A549 (cell line): ENCODE data around the gene C16orf90. TPM values are rescaled to one million over a fixed set of nuclear protein-coding genes. Genes with fewer than 3 reads are reported as not detected.
A peak's percentile ranks its signal among the peaks of the same experiment; 100 is the strongest.

Experiments
- ATAC-seq, 2 experiments: fragments of 200-7000 bp in 1 of 2; fragments of >200 bp in 1 of 2; cut with Nextera tagmentation in 1 of 2; cut with Tn5 transposase in 1 of 2; 3 replicates each; pipeline versions ENCODE4 v1.8.0 to v1.9.1; 2018 to 2020; ENCODE audit warnings: mild to moderate bottlenecking in 1 of 2, moderate library complexity in 1 of 2
- CTCF ChIA-PET: fragments of 300-600 bp; sonication (Branson Sonifier 250); formaldehyde crosslinking; extraction: SDS; loops from one replicate; lab custom pipeline; 2021; ENCODE audit warnings: antibody characterized with exemption, inconsistent platforms; lab: Yijun Ruan, JAX
- POLR2A ChIA-PET: fragments of 350-600 bp; formaldehyde crosslinking; extraction: SDS; loops from one replicate; lab custom pipeline; 2021; ENCODE audit warnings: antibody characterized with exemption, inconsistent platforms; lab: Yijun Ruan, JAX
- DNase-seq, 2 experiments: peaks; one replicate each; pipeline versions ENCODE4 v3.0.0 to v3.0.0-alpha.2; 2011 to 2016; ENCODE audit warnings: low read depth in 1 of 2, low spot score in 1 of 2
- FAIRE-seq: peaks from 2 replicates; lab custom pipeline; 2011; peaks lifted over from hg19 to GRCh38; lab: Jason Lieb, UNC
- H3K27ac ChIP-seq, 2 experiments: fragments of >200 bp; sonication (Bioruptor Twin); formaldehyde crosslinking; 3 replicates each; pipeline ENCODE4 v1.5.1; 2016 to 2017
- H3K4me1 ChIP-seq: fragments of >200 bp; sonication (Bioruptor Twin); formaldehyde crosslinking; 3 replicates; pipeline ENCODE4 v1.6.1; 2016
- H3K4me2 ChIP-seq: fragments of >200 bp; sonication (Bioruptor Twin); formaldehyde crosslinking; 3 replicates; pipeline ENCODE4 v1.6.1; 2016
- H3K4me3 ChIP-seq: fragments of >200 bp; sonication (Bioruptor Twin); formaldehyde crosslinking; 3 replicates; pipeline ENCODE4 v1.5.1; 2016
- H3K9me3 ChIP-seq: fragments of >200 bp; sonication (Bioruptor Twin); formaldehyde crosslinking; 3 replicates; pipeline ENCODE4 v1.6.1; 2016
- CBX2 ChIP-seq: fragments of 200-600 bp; sonication (generic); IDR thresholded peaks from 2 replicates; pipeline ENCODE4 v1.6.1; 2016; ENCODE audit warnings: low read depth, mild to moderate bottlenecking, borderline replicate concordance
- CHD2 ChIP-seq: fragments of 150-350 bp; IDR thresholded peaks from 2 replicates; pipeline ENCODE4 v1.6.1; 2014; ENCODE audit warnings: low read length; ENCODE audit not compliant: partially characterized antibody
- E2F6 ChIP-seq: IDR thresholded peaks from 2 replicates; pipeline ENCODE4 v1.6.1; 2012; ENCODE audit warnings: low read depth, borderline replicate concordance
- EHF ChIP-seq: fragments of 250-450 bp; sonication (Bioruptor Pico); IDR thresholded peaks from 2 replicates; pipeline ENCODE4 v1.5.0; 2020; ENCODE audit warnings: mild to moderate bottlenecking
- ELK1 ChIP-seq: fragments of 150-350 bp; IDR thresholded peaks from 2 replicates; pipeline ENCODE4 v1.6.1; 2014; ENCODE audit warnings: low read depth, mild to moderate bottlenecking, low read length
- GATA3 ChIP-seq: IDR thresholded peaks from 2 replicates; pipeline ENCODE4 v1.6.1; 2012; ENCODE audit warnings: borderline replicate concordance
- HDAC2 ChIP-seq: fragments of 200-600 bp; sonication (generic); IDR thresholded peaks from 2 replicates; pipeline ENCODE4 v1.6.1; 2016
- HES2 ChIP-seq: fragments of >200 bp; sonication (Bioruptor Twin); formaldehyde crosslinking; IDR thresholded peaks from 2 replicates; pipeline ENCODE4 v1.6.1; 2016
- HEYL ChIP-seq: fragments of 250-450 bp; sonication (Bioruptor Pico); IDR thresholded peaks from 2 replicates; pipeline ENCODE4 v1.8.0; 2021; ENCODE audit warnings: mild to moderate bottlenecking, moderate library complexity
- HMGXB4 ChIP-seq: fragments of 250-450 bp; sonication (Bioruptor Pico); IDR thresholded peaks from 2 replicates; pipeline ENCODE4 v1.5.0; 2021; ENCODE audit warnings: mild to moderate bottlenecking, moderate library complexity, borderline replicate concordance
- HOXA7 ChIP-seq: fragments of 250-450 bp; sonication (Bioruptor Pico); IDR thresholded peaks from 2 replicates; pipeline ENCODE4 v1.5.0; 2020; ENCODE audit warnings: mild to moderate bottlenecking, moderate library complexity
- HOXB13 ChIP-seq: fragments of 250-450 bp; sonication (Bioruptor Pico); IDR thresholded peaks from 2 replicates; pipeline ENCODE4 v1.5.0; 2020; ENCODE audit warnings: low read depth, mild to moderate bottlenecking, moderate library complexity
- JUNB ChIP-seq: fragments of >200 bp; sonication (Bioruptor Twin); formaldehyde crosslinking; IDR thresholded peaks from 2 replicates; pipeline ENCODE4 v1.6.1; 2016
- KDM5A ChIP-seq: fragments of 200-600 bp; sonication (generic); IDR thresholded peaks from 2 replicates; pipeline ENCODE4 v1.6.1; 2016; ENCODE audit warnings: antibody characterized with exemption, mild to moderate bottlenecking
- MYC ChIP-seq: IDR thresholded peaks from 2 replicates; pipeline ENCODE4 v1.6.1; 2012; ENCODE audit warnings: mild to moderate bottlenecking, inconsistent platforms, low read length, improper control_type of control experiment, borderline replicate concordance
- NFE2L2 ChIP-seq: fragments of 150-350 bp; conservative IDR thresholded peaks from 2 replicates; pipeline ENCODE4 v1.6.1; 2014; ENCODE audit warnings: low read length
- PBX3 ChIP-seq: IDR thresholded peaks from 2 replicates; pipeline ENCODE4 v1.6.1; 2012
- POLR2AphosphoS2 ChIP-seq: conservative IDR thresholded peaks from 2 replicates; pipeline ENCODE4 v1.6.1; 2012; ENCODE audit warnings: low read length, improper control_type of control experiment, inconsistent platforms
- RCOR1 ChIP-seq: fragments of 150-350 bp; IDR thresholded peaks from 2 replicates; pipeline ENCODE4 v1.6.1; 2014; ENCODE audit warnings: antibody characterized with exemption, low read length, low read depth
- RNF2 ChIP-seq: fragments of 200-600 bp; sonication (generic); IDR thresholded peaks from 2 replicates; pipeline ENCODE4 v1.6.1; 2016; ENCODE audit warnings: low read depth, mild to moderate bottlenecking, antibody characterized with exemption, moderate library complexity, borderline replicate concordance
- TFCP2L1 ChIP-seq: fragments of 250-450 bp; sonication (Bioruptor Pico); IDR thresholded peaks from 2 replicates; pipeline ENCODE4 v1.5.0; 2021; ENCODE audit warnings: mild to moderate bottlenecking
- ZC3H11A ChIP-seq: fragments of 450-650 bp; IDR thresholded peaks from 2 replicates; pipeline ENCODE4 v1.6.1; 2014; ENCODE audit warnings: antibody characterized with exemption, mild to moderate bottlenecking
- ZNF302 ChIP-seq: fragments of 250-450 bp; sonication (Bioruptor Pico); IDR thresholded peaks from 2 replicates; pipeline ENCODE4 v1.9.0; 2021; ENCODE audit warnings: inconsistent platforms, mild to moderate bottlenecking, moderate library complexity
- WGBS: methylation state at CpG from one replicate; pipeline ENCODE4 v1.1.6; 2017; ENCODE audit errors: missing lambda C conversion rate; 5-methylcytosine and 5-hydroxymethylcytosine counted together
- polyA minus RNA-seq: library from RNA; depleted of rRNA, polyadenylated mRNA; stranded (reverse); fragments of >200 nt; gene quantifications from 2 replicates; pipeline ENCODE4 v1.2.3, GENCODE V29; 2011; rRNA and poly(A)+ RNA removed
- polyA plus RNA-seq, 4 experiments: library from polyadenylated mRNA; depleted of rRNA in 3 of 4; stranded (reverse); fragments of >200 nt; fragmentation: RNase III in 1 of 4; extraction: RNeasy Plus Mini Kit Qiagen cat#74134 plus additional on column Dnase treatment in 1 of 4; gene quantifications; 2 replicates in 3 of 4; 3 replicates in 1 of 4; pipeline ENCODE4 v1.2.3, GENCODE V29; 2011 to 2017
- TF ChIP-seq, protein P1 (sequence below): fragments of 250-450 bp; sonication (Bioruptor Pico); IDR thresholded peaks from 2 replicates; pipeline ENCODE4 v1.5.0; 2020; ENCODE audit warnings: low read depth, mild to moderate bottlenecking, moderate library complexity
- TF ChIP-seq, protein P2 (sequence below): IDR thresholded peaks from 2 replicates; pipeline ENCODE4 v1.6.1; 2012

C16orf90 gene
- polyA plus RNA-seq (2011; rRNA removed) (not detected in 2 replicates), polyA plus RNA-seq (2017; fragmentation: RNase III; extraction: RNeasy Plus Mini Kit Qiagen cat#74134 plus additional on column Dnase treatment) (not detected in 3 replicates), polyA minus RNA-seq (not detected in 2 replicates)
- polyA plus RNA-seq (2012; cell fraction: cytosol; rRNA removed), result not detected in 2 replicates
- polyA plus RNA-seq (2012; cell fraction: nucleus; rRNA removed), result not detected in 2 replicates

DNA sequence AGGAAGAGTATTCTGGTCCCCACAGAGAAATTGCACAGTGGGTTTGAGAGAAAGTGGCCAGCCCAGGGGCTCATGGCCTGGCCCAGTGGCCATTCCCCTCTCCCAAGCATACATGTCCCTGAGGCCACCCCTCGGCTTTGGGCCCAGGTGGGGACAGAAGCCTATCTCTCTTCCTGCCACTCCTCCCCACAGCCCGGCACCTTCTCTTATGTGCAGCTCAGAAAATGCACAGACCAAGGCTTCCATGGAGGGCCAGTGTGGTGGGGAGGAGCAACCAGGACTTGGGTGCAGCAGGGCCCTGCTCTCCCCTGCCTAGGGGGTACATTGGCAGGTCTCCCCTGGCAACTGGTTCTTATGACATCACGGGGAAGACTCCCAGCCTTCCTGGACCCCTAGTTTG, at the start of gene C16orf90:
Gene C16orf90 (minus strand): TSS at position 314 of the 400 bp plus-strand sequence. CDS start 68 bp downstream, at position 246.
- Histone ChIP-seq H3K4me3 (no peak within 1 kb of the TSS), H3K27ac (no peak within 1 kb of the TSS), H3K4me1 (no peaks in the 10 kb centered on the region), H3K9me3 (no peaks in the 10 kb centered on the region), H3K4me2 (no peak within 1 kb of the TSS)
- no peak for ATAC-seq
- ChIA-PET CTCF (interaction anchor here (1.4 kb wide), 1 partner anchor 12 kb away, joined by 3 read pairs; no protein-coding TSS in a partner anchor), POLR2A (no interaction called here)
- FAIRE-seq, result no peak
- TF ChIP-seq RCOR1, result no peak
- no peak for TF ChIP-seq PBX3
- TF ChIP-seq, protein P1, sequence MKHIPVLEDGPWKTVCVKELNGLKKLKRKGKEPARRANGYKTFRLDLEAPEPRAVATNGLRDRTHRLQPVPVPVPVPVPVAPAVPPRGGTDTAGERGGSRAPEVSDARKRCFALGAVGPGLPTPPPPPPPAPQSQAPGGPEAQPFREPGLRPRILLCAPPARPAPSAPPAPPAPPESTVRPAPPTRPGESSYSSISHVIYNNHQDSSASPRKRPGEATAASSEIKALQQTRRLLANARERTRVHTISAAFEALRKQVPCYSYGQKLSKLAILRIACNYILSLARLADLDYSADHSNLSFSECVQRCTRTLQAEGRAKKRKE, result no peak
- no peak for TF ChIP-seq HES2
- no peak for TF ChIP-seq JUNB
- no peak for TF ChIP-seq CHD2
- no peak for TF ChIP-seq POLR2AphosphoS2
- no peak for TF ChIP-seq HEYL (CRISPR knock-in tag)
- TF ChIP-seq ZC3H11A, result no peak
- no peak for TF ChIP-seq HMGXB4
- no peak for TF ChIP-seq MYC
- TF ChIP-seq E2F6, result no peak
- no peak for TF ChIP-seq EHF
- no peak for TF ChIP-seq HDAC2
- no peak for TF ChIP-seq NFE2L2
- TF ChIP-seq, protein P2, sequence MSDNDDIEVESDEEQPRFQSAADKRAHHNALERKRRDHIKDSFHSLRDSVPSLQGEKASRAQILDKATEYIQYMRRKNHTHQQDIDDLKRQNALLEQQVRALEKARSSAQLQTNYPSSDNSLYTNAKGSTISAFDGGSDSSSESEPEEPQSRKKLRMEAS, result no peak
- TF ChIP-seq ZNF302 (CRISPR knock-in tag), result no peak
- no peak for TF ChIP-seq KDM5A
- 86% methylated on average over 3 of the region's 3 CpGs for WGBS
- DNase-seq, result no peak

GRCh38 chr16:3542601-3543373, 47.5 kb upstream of the C16orf90 start:
- FAIRE-seq (no peak), DNase-seq (no peak), ATAC-seq (peak; percentile 29 to 38; a peak in 3 of 6 replicates)
- Histone ChIP-seq H3K4me3 (no peak overlapping the region), H3K9me3 (no peaks in the 10 kb centered on the region), H3K4me2 (no peak overlapping the region), H3K4me1 (no peaks in the 10 kb centered on the region), H3K27ac (no peak overlapping the region)
- ChIA-PET POLR2A (no interaction called here), CTCF (interaction anchor here (1.3 kb wide), 1 partner anchor 10 kb away, joined by 3 read pairs; no protein-coding TSS in a partner anchor)
- TF ChIP-seq KDM5A (no peak), TFCP2L1 (CRISPR knock-in tag) (no peak), HOXA7 (CRISPR knock-in tag) (no peak), POLR2AphosphoS2 (no peak), HDAC2 (no peak), ELK1 (no peak), RNF2 (no peak), CBX2 (no peak), GATA3 (no peak), HMGXB4 (no peak), HOXB13 (CRISPR knock-in tag) (no peak)
- WGBS, result 89% methylated on average over 6 of the region's 6 CpGs
